ENCODE data around the gene DCUN1D1. TPM values are rescaled to one million over a fixed set of nuclear protein-coding genes. Genes with fewer than 3 reads are reported as not detected.
A peak's percentile ranks its signal among the peaks of the same experiment; 100 is the strongest.

The DCUN1D1 gene
- total and polyA plus RNA-seq, 2 of the 8 experiments (the other 6 are each of a cell fraction or from before 2014, with no cell fraction given), result 6.8 to 70.3 TPM

- no peak overlapping the region for H4K5ac ChIP-seq (ENCODE audit: insufficient read length, low read depth, low read length)
- FAIRE-seq, result no peak
- DNase-seq (ENCODE audit: low read depth in 1 of 2, low spot score in 2 of 2), result no peak
- peak overlapping the region; percentile 76 to 98 (median 85) for H3K4me3 ChIP-seq (ENCODE audit: extremely low read depth in 1 of 4, insufficient read depth in 2 of 4, low read depth in 3 of 4, low read length in 4 of 4)
- POLR2A ChIA-PET (ENCODE audit: partially characterized antibody), result interaction anchor here (0.6 to 1.4 kb wide), 5 partner anchors 8 to 1351 kb away, joined by 3 to 5 read pairs (median 4); no protein-coding TSS in a partner anchor
- no peaks in the 10 kb centered on the region for H3K9me3 ChIP-seq (ENCODE audit: insufficient read depth in 2 of 2, low read depth in 1 of 2, low read length in 1 of 2)
- CTCF ChIA-PET (ENCODE audit: partially characterized antibody), result interaction anchor here (1.1 kb wide), 1 partner anchor 9 kb away, joined by 4 read pairs; no protein-coding TSS in a partner anchor
- no peak overlapping the region for H3K27ac ChIP-seq (ENCODE audit: low read depth, low read length)
- no peak overlapping the region for H3K4ac ChIP-seq (replicated peaks; ENCODE audit: insufficient read length, low read depth, low read length)
- H3K14ac ChIP-seq (ENCODE audit: insufficient read length), result no peak overlapping the region
- H2AK5ac ChIP-seq (ENCODE audit: low read depth, low read length), result no peak overlapping the region
- 0 out of 2 replicates have a peak overlapping the region, but pooled peaks have one; percentile 60 for H2BK5ac ChIP-seq (ENCODE audit: low read depth, low read length)
- H3K9ac ChIP-seq (replicated peaks in 1 of 4; ENCODE audit: extremely low read depth in 1 of 4, low read depth in 3 of 4, low read length in 3 of 4), result peak overlapping the region in 3 of 4 experiments; percentile 39 to 91 (median 65); a peak in 6 of 7 replicates
- H3K23ac ChIP-seq (ENCODE audit: insufficient read length), result no peak overlapping the region
- peaks cover 18 to 54% of the 10 kb centered on the region in 2 experiments for H3K79me2 ChIP-seq (ENCODE audit: control insufficient read depth in 1 of 2, insufficient read depth in 2 of 2, low read length in 2 of 2)
- H2BK12ac ChIP-seq (ENCODE audit: low read depth, low read length), result no peak overlapping the region
- H3K18ac ChIP-seq (ENCODE audit: extremely low read depth, low read length), result no peak overlapping the region; the same call in 1 of the 2 replicates
- H4K8ac ChIP-seq (ENCODE audit: extremely low read depth, insufficient read depth, low read length), result no peak overlapping the region
- peak overlapping the region; percentile 91 to 99 for H3K4me2 ChIP-seq (ENCODE audit: insufficient read depth in 1 of 2, low read depth in 2 of 2, low read length in 2 of 2)
- no peak overlapping the region for H2BK120ac ChIP-seq (replicated peaks; ENCODE audit: low read depth, low read length)
- H3K27me3 ChIP-seq (replicated peaks in 1 of 4; ENCODE audit: control insufficient read depth in 3 of 4, extremely low read depth in 1 of 4, insufficient read depth in 3 of 4, low read length in 3 of 4), result no peaks in the 10 kb centered on the region
- H4K91ac ChIP-seq (replicated peaks; ENCODE audit: insufficient read length, low read length), result no peak overlapping the region
- peaks cover 9% of the 10 kb centered on the region; the same call in 1 of the 2 replicates for H3K23me2 ChIP-seq (ENCODE audit: low read depth, low read length)
- no peak overlapping the region for H2BK15ac ChIP-seq (ENCODE audit: low read length)
- H2AFZ ChIP-seq (ENCODE audit: low read length), result no peak overlapping the region
- peaks cover 0 to 3% of the 10 kb centered on the region in 2 experiments for H4K20me1 ChIP-seq (replicated peaks in 1 of 2; ENCODE audit: control insufficient read depth in 1 of 2, insufficient read depth in 2 of 2, low read length in 2 of 2)
- peaks cover 0 to 16% (median 8%) of the 10 kb centered on the region in 4 experiments; a peak in 6 of 7 replicates for H3K4me1 ChIP-seq (replicated peaks in 1 of 4; ENCODE audit: control insufficient read depth in 3 of 4, insufficient read depth in 4 of 4, low read length in 3 of 4)
- H3K79me1 ChIP-seq (ENCODE audit: low read depth, low read length), result peaks cover 5% of the 10 kb centered on the region
- no peak overlapping the region for H2BK20ac ChIP-seq (ENCODE audit: low read length)
- no peak overlapping the region for H3K56ac ChIP-seq (replicated peaks; ENCODE audit: insufficient read length, low read depth, low read length)
- no peaks in the 10 kb centered on the region for H3K36me3 ChIP-seq (ENCODE audit: control insufficient read depth in 2 of 4, insufficient read depth in 4 of 4, low read length in 3 of 4)
- 3% methylated on average over 10 of the region's 10 CpGs; no CpG with 5 or more reads in 1 of the 2 experiments for WGBS, 2 experiments (ENCODE audit: extremely low coverage in 1 of 2, insufficient coverage in 1 of 2, insufficient read length in 1 of 2, insufficient replicate concordance in 2 of 2, low coverage in 1 of 2, low lambda C conversion rate in 2 of 2, missing lambda C conversion rate in 1 of 2)
- TF ChIP-seq NANOG (IDR thresholded peaks at IDR 0.05; ENCODE audit: insufficient read depth, low read depth, low read length, poor library complexity, severe bottlenecking), result no peak
- TF ChIP-seq CHD1 (IDR thresholded peaks at IDR 0.05; ENCODE audit: low read depth, low read length), result no peak
- no peak for TF ChIP-seq SP1 (IDR thresholded peaks at IDR 0.05; ENCODE audit: low read depth, low read length)
- TF ChIP-seq SIN3A (conservative IDR thresholded peaks at IDR 0.05 in 1 of 2, IDR thresholded peaks at IDR 0.05 in 1 of 2; ENCODE audit: low read depth in 1 of 2, low read length in 2 of 2), result no peak
- TF ChIP-seq TBP (IDR thresholded peaks at IDR 0.05; ENCODE audit: low read depth, low read length), result no peak
- TF ChIP-seq SP2 (IDR thresholded peaks at IDR 0.05; ENCODE audit: low read length), result no peak
- no peak for TF ChIP-seq E2F6 (IDR thresholded peaks at IDR 0.05)
- no peak for TF ChIP-seq BRCA1 (IDR thresholded peaks at IDR 0.05; ENCODE audit: low read depth, low read length)
- TF ChIP-seq CREB1 (IDR thresholded peaks at IDR 0.05), result no peak
- TF ChIP-seq MAFK (IDR thresholded peaks at IDR 0.05; ENCODE audit: low read depth, low read length), result no peak
- no peak for TF ChIP-seq ATF3 (IDR thresholded peaks at IDR 0.05; ENCODE audit: insufficient read depth, low read depth, low read length)
- no peak for TF ChIP-seq RFX5 (IDR thresholded peaks at IDR 0.05; ENCODE audit: borderline replicate concordance, low read depth, low read length)
Observed at GRCh38 chr3:182979103-182979673, 1.1 kb downstream of the DCUN1D1 start.
